GM18520 (cell line): ENCODE data around the gene PAX4.
A peak's percentile ranks its signal among the peaks of the same experiment; 100 is the strongest.

ENCODE experiments used
- ATAC-seq: cut with Tn5 transposase; IDR thresholded peaks from one replicate; pipeline ENCODE4 v1.9.1; 2021; ENCODE audit not compliant: unreplicated experiment

The PAX4 gene

GRCh38 chr7:127629268-127629854, 11.4 kb upstream of the PAX4 start:
- no peak for ATAC-seq

GRCh38 chr7:127628445-127628844, 10.5 kb upstream of the PAX4 start:
- ATAC-seq: no peak

- ATAC-seq: no peak
These were observed 7.4 kb upstream of the PAX4 start for GRCh38 chr7:127625331-127625730.

GRCh38 chr7:127620406-127621233, 2.7 kb upstream of the PAX4 start:
- no peak for ATAC-seq

- ATAC-seq: no peak
These were observed 1.9 kb upstream of the PAX4 start for GRCh38 chr7:127619681-127620405.

GRCh38 chr7:127618775-127619174, 833 bp upstream of the PAX4 start:
- no peak for ATAC-seq

- no peak for ATAC-seq
These were observed 1.2 kb downstream of the PAX4 start for GRCh38 chr7:127616724-127617123.

GRCh38 chr7:127612263-127612662, 5.7 kb downstream of the PAX4 start:
- ATAC-seq: no peak

- ATAC-seq: no peak
These were observed 8.6 kb downstream of the PAX4 start for GRCh38 chr7:127609297-127609696.

GRCh38 chr7:127608446-127608845, 9.5 kb downstream of the PAX4 start:
- ATAC-seq: no peak

GRCh38 chr7:127600885-127601284, 17.1 kb downstream of the PAX4 start:
- ATAC-seq: no peak

- no peak for ATAC-seq
These were observed 19.6 kb downstream of the PAX4 start for GRCh38 chr7:127598318-127598717.

GRCh38 chr7:127595737-127596136, 22.2 kb downstream of the PAX4 start:
- no peak for ATAC-seq

GRCh38 chr7:127594490-127594889, 23.5 kb downstream of the PAX4 start:
- no peak for ATAC-seq

GRCh38 chr7:127592550-127592949, 25.4 kb downstream of the PAX4 start:
- no peak for ATAC-seq

- no peak for ATAC-seq
These were observed 26.4 kb downstream of the PAX4 start for GRCh38 chr7:127591591-127591990.

- no peak for ATAC-seq
These were observed 26.8 kb downstream of the PAX4 start for GRCh38 chr7:127591189-127591588.

GRCh38 chr7:127589896-127590295, 28.0 kb downstream of the PAX4 start:
- ATAC-seq: no peak

GRCh38 chr7:127588697-127589482, 29.1 kb downstream of the PAX4 start:
- no peak for ATAC-seq

GRCh38 chr7:127588019-127588696, 29.8 kb downstream of the PAX4 start, which contains the start of gene ARF5:
TSS of gene ARF5 (plus strand) at chr7:127588411. CDS start at chr7:127588499, 88 bp downstream.
- peak; percentile 57 for ATAC-seq

GRCh38 chr7:127587663-127588018, 30.3 kb downstream of the PAX4 start:
- no peak for ATAC-seq
